ENCODE data around the gene PNPLA7.
"Not testable (repeated sequence)": the region's sequence is repeated elsewhere in the genome, so short reads cannot be mapped to it uniquely, and the experiment has no call there.

The PNPLA7 gene

DNA sequence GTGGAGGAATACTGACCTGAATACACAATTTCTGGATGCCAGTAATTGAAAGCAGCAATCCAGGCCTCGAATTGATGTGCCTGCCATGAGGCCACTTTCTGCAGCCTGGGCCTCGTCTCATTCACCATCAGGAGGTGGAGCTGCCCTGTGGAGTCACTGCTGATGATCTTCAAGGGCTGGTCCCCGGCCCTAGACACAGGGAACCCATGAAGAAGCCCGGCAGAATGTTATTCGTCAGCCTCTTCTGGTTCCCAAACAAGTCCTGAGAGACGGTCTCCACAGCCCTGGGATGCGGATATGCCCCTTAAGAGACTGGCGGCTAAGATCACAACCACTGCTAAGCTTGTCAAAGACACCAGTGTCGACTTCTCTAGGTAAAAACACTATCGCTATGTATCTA lies 24.0 kb upstream of the PNPLA7 start:
- no peak for DNase-seq

DNA sequence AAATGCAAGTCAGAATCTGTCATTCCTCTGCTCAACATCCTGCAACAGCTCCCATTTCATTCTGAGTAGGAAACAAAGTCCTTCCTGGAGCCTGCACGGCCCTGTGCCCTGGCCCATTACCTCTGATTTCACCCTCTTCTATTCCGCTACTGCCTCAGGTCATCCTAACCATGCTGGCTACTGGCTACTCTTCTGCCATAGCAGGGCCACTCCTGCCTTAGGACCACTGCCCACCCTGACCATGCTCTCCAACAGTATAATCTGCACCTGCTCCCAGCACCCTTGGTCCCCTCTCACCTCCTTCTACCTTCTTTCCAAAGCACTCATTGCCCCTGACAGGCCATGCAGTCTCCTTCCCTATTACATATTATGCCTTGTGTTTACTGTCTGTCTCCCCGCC lies 20.4 kb upstream of the PNPLA7 start:
- DNase-seq = no peak

DNA sequence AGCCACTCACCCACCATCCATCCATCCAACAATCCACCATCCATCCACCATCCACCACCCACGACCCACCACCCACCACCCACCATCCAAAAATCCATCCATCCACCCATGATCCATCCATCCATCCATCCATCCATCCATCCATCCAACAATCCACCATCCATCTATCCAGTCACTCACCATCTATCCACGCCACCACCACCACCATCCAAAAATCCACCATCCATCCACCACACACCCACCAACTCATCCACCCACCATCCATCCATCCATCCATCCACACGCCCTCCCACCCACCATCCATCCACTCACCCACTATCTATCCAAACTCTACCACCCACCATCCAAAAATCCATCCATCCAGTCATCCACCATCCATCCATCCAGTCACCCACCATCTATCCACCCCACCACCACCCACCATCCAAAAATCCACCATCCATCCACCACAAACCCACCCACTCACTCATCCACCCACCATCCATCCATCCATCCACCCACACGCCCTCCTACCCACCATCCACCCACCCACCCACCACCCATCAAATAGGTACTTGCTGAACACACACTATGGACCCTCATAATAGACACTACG lies 19.5 kb upstream of the PNPLA7 start:
- DNase-seq = no peak

DNA sequence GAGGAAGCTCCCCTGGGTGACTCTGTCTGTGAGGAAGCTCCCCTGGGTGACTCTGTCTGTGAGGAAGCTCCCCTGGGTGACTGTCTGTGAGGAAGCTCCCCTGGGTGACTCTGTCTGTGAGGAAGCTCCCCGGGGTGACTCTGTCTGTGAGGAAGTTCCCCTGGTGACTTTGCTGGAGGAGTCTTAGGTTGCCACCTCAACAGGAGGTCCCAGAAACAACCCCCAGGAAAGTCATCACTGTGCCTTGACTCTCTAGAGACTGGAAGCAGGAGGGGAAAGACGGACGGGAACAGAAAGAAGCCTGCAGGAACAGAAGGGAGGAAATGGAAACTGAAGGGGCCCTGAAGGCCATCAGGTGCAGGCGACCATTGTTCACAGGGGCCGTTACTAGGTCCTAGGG lies 18.2 kb upstream of the PNPLA7 start:
- DNase-seq = not testable (repeated sequence)

DNA sequence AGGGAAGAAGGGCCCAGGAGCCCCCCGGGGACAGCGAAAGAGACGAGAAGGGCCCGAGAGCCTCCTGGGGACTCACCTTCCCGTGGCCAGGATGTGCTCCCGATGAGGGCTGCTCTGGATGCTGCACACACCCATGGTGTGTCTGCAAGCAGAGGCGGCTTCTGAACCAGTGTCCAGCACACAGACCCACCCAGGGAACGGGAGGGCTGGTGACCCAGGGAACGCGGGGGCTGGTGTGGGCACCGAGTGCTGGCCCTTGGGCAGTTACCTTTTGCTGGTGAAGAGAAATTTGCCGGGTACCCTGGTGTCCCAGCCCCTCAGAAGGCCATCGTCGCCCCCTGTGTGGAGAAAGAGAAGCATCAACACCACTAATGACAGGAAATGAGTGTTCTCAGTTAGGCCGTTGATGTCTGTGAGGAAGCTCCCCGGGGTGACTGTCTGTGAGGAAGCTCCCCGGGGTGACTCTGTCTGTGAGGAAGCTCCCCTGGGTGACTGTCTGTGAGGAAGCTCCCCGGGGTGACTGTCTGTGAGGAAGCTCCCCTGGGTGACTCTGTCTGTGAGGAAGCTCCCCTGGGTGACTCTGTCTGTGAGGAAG lies 14.7 kb upstream of the PNPLA7 start:
- DNase-seq = no peak

DNA sequence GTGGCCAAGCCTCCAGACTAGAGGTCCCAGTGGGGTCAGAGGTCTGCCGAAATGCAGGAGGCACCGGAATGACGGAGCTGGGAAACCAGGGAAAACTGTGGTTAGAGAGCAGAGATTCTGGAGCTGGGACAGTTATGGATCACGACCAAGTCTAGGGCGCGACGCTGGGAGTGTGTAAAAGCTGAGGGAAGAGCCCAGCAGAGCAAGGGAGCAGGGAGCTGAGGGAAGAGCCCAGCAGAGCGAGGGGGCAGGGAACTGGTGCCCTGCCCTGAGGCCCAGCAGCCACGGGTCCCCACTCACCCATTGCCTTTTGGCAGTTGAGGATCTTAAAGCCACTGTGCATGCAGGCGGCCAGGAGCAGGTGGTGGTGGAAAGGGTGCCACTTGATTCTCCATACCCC lies 13.9 kb upstream of the PNPLA7 start:
- no peak for DNase-seq

DNA sequence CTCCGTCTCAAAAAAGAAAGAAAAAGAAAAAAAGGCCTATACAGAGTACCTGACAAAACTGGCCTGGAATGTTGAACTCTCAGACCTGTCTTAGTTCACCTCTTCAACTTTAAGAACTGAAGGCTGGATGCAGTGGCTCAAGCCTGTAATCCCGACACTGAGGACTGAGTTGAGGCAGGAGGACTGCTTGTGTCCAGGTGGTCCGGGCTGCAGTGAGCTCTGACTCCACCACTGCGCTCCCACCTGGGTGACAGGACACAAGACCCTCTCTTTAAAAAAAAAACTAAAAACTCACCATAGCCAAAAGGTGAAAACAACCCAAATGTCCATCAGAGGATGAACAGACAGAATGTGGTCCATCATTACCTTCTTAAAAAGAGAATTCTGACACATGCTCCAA lies 7.9 kb upstream of the PNPLA7 start:
- DNase-seq = no peak

DNA sequence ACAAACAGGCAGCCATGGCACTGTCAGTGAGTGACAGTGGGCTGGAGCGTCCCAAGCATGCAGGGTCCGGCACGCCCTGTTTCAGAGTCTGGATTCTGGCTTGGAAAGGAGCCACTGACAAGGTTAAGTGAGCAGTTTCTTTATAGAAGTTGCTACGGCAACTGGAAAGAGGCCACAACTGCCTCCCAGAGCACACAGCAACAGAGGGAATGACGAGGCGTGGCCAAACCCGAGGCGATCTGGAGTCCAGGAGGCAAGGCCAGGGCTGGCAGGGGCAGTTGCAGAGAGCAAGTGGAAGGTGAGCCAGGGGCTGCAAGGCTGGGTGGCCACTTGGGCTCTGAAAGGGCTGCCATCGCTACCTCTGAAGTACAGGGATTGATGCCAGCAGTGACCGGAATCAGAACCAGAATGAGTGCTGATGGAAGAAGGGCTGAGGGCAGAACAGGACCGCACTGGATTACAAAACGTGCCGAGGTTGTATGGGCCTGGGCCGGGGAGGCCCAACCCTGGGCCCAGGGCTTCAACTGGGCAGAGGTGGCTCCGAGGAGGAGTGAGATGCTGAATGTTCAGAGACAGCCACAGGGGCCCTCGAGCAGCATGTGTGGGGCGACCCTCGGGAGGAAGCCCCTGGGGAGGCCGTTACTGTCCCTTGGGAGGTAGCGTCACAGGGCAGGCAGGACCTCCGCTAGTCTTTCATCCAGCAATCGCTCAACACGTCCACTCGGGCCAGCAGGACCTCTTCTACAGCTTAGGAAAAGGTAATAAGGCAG lies 6.1 kb upstream of the PNPLA7 start:
- DNase-seq = no peak

DNA sequence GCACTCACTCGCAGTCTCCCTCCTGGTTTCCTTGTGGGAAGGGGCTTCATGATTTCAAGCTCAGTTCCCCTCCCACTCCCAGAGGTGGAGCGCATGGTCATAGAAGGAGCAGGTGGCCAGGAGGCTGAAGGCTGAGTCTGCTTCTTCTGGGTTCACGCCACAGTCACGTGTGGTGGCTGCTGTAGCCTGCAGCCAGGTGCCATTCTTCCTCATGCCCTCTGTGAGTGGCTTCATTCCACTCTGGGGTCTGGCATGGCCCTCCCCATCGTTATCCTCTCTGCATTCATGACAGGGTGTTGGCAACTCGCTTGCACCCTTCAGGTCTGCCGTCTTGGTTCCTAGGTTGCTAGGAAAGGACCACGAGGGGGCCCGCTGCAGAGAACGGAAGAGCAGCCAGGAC lies 5.0 kb upstream of the PNPLA7 start:
- no peak for DNase-seq

DNA sequence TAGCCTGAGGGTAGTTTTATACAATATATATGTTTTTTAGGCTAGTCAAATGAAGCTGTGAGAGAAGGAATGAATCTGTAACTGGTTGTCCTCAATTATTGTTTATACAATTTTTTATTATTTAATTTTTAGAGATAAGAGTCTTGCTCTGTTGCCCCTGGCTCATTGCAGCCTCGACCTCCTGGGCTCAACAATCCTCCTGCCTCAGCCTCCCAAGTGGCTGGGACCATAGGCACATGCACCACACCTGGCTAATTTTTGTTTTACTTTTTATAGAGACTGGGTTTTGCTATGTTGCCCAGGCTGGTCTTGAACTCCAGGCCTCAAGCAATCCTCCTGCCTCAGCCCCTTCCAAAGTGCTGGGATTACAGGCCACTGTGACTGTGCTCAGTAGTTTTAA lies 4.1 kb upstream of the PNPLA7 start:
- DNase-seq = no peak

DNA sequence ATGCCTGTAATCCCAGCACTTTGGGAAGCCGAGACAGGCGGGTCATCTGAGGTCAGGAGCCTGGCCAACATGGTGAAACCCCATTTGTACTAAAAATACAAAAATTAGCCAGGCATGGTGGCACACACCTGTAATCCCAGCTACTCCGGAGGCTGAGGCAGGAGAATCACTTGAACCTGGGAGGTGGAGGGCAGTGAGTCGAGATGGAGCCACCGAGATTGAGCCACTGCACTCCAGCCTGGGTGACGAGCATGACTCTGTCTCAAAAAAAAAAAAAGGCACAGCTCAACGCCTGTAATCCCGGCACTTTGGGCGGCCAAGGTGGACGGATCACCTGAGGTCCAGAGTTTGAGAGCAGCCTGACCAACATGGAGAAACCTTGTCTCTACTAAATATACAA lies 3.5 kb upstream of the PNPLA7 start:
- not testable (repeated sequence) for DNase-seq

DNA sequence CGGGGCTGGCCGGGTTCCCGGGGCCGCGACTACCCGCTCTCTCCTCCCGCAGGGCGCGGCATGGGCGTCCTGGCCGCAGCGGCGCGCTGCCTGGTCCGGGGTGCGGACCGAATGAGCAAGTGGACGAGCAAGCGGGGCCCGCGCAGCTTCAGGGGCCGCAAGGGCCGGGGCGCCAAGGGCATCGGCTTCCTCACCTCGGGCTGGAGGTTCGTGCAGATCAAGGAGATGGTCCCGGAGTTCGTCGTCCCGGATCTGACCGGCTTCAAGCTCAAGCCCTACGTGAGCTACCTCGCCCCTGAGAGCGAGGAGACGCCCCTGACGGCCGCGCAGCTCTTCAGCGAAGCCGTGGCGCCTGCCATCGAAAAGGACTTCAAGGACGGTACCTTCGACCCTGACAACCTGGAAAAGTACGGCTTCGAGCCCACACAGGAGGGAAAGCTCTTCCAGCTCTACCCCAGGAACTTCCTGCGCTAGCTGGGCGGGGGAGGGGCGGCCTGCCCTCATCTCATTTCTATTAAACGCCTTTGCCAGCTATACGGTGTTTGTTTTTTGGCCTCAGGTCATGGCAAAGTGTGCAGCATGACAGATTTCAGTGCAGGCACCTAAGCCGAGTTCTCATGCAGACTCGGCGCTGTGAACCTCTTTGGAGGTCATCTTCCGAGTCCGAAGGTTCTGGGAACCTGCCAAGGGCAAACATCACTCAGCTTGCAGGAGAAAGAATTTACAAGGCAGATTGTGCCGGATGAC lies 2.0 kb upstream of the PNPLA7 start:
- no peak for DNase-seq

DNA sequence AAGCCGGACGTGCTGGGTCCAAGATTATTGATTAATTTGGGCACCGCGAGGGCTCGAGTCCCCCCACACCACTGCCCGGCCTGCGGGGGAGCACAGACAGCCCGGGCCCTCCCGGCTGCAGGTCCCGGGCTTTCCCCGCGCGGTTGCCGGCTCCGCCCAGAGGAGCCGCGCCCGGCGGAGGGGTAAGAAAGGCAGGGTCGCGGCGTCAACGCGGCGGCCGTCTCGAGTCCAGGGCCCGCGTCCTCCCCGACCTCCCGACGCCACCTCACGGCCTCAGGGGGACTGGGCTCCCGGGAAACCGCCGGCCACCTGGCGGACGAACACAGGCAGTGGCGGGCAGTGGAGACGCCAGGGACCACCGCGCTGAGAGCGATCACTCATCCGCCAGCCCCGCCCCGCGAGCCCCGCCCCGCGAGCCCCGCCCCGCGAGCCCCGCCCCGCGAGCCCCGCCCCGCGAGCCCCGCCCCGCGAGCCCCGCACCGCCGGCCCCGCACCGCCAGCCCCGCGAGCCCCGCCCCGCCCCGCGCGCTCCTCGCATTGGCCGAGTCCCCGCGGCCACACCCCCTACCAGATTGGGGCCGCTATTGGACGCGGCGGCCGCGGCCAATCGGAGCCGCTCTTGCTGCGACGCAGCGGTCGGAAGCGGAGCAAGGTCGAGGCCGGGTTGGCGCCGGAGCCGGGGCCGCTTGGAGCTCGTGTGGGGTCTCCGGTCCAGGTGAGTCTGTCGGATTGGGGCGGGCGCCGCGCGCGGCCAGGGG lies 1.2 kb upstream of the PNPLA7 start, which contains the start of gene MRPL41:
MRPL41 (plus strand) TSS at position 616 of the 758 bp plus-strand sequence. CDS start 203 bp downstream, outside the sequence.
- DNase-seq = peak; percentile 82 to 89 (median 84)

DNA sequence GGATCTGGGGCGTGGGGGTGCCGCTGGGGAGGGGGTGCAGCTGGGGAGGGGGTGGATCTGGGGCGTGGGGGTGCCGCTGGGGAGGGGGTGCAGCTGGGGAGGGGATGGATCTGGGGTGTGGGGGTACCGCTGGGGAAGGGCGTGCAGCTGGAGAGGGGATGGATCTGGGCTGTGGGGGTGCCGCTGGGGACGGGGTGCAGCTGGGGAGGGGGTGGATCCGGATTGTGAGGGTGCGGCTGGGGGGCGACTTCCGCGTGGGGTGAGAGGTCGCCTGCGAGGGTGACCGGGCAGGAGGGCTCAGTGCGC lies 709 bp upstream of the PNPLA7 start:
- peak in 1 of 4 experiments; percentile 38 for DNase-seq

DNA sequence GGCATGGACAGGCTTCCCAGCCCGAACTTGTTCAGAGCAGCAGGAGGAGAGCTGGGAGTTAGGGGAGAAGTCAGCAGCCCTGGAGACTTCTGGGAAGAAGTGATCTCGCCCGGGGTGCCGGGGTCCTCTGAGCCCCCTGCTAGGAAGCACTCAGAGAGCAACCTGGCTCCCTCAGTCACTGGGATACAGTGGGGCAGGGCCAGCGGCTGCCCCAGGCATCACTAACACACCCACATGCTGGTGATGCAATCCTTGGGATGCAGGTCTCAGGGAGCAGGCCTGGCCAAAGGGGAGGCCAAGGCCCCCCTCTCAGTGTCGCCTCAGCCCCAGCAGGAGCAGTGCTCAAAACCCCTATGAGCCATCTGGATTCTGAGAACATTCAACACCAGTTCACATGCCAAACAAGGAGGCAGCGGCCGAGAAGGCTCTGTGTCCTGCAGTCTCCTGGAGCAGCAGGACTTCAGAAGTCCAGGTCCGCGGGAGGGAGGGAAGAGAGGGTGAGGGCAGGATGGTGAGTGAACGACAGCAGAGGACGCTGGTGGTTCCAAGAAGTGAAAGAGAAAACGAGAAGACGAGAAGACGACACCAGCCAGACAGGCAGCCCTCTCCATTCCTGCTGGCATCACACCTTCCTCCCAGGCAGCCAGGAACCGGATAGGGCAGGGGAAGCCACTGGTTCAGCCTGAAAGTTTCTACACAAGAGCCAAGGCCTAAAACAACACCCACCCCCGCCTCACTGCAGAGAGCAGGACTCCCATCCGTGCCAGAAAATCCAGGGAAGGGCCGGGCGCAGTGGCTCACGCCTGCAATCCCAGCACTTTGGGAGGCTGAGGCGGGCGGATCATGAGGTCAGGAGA lies 2.3 kb downstream of the PNPLA7 start:
- no peak for DNase-seq

DNA sequence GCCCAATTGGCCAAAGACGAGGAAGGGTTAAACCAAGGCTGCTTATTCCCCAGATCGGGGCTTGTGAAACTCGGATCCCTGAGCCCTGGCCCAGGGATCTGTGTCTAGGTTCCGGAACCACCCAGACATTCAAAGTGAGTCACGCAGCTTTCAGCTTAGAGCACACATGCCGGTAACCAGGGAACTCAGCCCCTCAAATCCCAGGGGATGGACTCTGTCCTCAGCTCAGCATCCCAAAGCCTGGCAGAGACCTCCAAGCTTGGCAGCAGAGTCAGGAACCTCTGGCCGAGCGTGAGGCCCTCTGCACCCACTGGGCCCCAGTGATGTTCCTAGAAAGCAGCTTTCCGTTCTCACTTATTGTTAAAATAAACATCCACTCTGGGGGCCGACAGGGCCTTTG lies 5.1 kb downstream of the PNPLA7 start:
- no peak for DNase-seq

DNA sequence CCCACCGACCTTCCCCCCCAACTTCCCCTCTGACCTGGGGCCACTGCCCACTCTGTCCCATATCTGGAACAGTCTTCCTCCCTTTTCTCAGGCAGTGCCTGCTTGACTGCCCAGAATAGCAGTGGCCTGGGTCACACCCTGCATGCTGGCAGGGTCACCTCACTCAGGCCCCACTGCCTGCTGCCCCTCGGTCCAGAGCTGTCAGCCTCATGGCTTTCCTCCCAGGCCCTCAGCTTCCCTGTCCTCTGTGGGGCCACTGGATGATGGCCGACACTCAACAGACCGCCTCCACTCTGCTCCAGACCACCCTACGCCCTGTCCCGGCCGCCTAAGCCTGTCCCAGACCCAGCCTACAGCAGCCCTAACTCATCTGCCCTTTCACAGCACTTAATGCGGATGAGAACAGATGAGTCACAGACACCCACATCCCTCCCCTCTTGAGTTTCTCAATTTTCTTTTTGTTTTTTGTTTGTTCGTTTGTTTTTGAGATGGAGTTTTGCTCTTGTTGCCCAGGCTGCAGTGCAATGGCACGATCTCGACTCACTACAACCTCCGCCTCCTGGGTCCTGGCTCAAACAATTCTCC lies 5.9 kb downstream of the PNPLA7 start:
- no peak for DNase-seq

DNA sequence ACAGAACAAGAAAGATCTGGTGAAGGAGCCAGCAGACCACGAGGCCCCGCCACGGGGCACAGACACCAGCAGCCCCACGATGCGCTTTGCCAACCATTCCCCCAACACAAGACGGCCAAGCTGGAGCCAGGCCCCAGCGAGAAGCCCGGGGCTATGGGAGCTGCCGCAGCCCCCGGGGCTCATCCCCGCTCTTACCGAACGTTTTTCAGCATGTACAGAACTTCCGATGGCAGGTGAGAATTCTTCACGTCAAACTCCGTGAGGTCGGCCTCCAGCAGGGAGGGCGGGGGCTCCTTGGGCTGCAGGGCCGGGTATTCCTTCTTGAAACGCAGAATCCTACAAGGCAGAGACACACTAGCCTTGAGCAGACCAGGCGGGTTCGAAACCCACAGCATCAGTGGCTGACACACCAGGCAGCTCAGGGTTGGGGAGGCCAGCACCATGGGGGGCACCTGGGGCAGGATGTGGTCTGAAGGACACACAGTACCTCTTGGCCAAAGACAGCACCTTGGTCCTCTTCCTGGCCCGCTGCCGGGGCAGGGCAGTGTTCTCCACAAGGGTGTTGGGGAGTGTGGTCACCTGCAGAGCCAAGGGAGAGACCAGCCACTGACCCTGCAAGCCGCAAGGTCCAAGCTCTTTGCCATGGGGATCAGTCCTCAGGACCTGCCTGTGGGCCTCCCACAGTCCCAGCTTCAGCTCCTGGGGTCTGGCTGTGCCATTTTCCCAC lies 6.8 kb downstream of the PNPLA7 start:
- DNase-seq = no peak

DNA sequence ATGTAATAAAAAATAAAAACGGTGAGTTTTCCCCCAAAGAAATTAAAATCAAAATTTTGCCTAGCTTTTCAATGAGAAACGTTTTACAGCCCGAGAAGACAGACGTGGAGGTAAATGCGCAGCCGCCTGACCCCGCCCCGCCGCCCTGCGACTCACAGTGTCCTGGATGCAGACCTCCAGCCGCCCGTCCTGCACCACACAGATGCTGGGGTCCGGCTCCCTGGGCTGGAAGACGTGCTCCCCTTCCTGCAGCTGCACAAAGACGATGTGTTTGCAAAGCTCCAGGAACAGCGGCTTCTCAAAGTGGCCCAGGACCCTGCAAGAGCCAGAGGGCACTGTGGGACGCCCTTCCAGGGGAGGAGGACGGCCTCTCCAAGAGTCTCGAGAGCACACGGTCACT lies 7.7 kb downstream of the PNPLA7 start:
- no peak for DNase-seq

DNA sequence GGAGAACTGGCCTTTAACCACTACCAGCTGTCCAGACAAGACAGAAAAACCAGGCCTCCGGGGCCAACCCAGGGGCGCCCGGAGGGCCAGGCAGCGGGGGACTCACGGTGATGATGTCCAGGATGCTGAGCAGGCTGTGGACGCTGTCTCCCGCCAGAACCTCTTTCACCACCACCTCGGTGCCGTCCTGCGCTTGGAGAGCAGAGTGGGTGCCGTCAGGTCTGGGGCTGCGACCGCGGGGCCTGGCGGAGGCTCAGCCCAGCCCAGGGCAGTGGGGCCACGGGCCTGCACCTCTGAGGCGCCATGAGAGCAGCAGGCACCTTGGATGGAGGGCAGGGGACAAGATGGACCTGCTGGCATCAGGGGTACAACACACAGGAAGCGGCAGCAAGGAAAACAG lies 9.7 kb downstream of the PNPLA7 start:
- no peak for DNase-seq

DNA sequence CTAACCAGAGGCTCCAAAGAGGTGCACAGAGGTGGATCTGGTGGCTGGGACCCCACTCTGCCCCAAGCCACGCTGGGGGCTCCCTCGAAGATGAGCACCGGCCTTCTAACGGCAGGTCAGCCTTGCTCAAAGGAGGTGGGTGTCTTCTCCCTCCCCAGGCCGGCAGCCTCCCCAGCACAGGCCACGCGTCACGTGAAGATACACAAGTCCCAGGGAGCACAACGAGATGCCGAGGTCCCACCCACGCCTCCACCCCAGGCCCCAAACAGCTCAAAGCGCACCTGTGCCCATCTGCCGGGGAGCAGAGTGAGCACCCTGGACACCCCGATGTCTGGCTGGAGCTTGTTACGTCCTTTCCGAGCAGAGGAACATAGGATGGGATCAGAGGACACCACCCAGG lies 12.1 kb downstream of the PNPLA7 start:
- DNase-seq = no peak
